Stimulated activated CD4-positive, alpha-beta T cell treated with anti-CD3 and anti-CD28 coated beads, Interleukin-15, amount 100 ng/mL, for 24 hours (primary cell): ENCODE measurements around the gene MKS1.

ENCODE experiments used
- DNase-seq: peaks from one replicate; pipeline ENCODE4 v3.0.0-alpha.2; 2020

MKS1 gene

DNA sequence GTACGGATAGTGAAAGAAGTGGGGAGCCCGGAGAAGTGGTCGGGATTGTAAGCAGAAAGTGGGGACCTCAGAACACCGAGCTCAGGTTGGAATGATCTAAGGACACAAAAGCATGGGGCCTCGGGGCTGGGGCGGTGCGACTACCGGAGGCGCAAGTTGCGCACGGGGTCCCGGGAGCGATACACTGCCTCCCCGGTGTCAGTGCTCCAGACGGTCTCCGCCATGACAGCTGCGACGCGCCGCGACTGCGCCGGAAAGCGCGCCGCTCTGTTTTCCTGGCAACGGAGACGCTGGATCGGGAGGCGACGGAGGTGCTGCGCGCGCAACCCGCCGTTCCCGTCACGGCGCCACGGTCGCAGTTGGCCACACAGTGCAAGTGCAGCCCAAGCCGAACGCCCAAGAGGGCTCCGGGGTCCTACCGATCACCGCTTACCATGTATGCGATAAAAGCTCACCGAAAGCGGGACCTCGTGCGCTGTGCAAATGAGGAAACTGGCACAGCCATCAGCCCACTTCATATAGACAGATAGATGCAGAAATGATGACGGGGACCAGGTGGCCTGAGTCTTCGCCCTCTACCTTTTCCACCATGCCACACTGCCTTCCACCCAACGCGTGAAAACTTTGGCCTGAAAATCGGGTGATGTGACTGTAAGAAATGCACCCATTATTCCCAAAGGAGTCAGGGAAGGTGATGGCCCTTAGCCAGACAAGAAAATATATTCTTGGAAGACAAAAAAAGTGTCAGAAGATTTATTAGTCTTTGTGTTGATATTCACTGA is at the start of gene MKS1:
Gene MKS1, minus strand, starts transcription at position 249 of the 782 bp plus-strand sequence. Its CDS starts 25 bp downstream, at position 224.
- DNase-seq: peak; percentile 97

DNA sequence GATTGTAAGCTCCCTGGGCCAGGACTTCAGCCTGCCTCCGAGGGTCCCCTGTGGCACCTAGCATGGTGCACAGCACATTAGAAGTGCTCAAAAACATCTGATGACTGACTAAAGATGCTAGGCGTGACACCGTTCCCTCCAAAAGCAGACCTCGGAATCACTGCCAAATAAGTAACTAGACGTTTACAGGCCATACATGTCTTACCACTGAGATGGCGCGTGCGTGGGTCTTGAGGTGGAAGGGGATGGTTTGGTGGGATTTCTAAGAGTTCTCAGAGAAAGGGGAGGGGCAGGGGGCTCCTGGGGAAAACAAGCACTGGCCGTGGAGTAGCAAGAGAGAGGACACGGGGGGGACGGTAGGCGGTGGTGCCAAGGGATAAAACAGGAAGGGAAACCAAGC is 49.3 kb upstream of the MKS1 start:
- no peak for DNase-seq

DNA sequence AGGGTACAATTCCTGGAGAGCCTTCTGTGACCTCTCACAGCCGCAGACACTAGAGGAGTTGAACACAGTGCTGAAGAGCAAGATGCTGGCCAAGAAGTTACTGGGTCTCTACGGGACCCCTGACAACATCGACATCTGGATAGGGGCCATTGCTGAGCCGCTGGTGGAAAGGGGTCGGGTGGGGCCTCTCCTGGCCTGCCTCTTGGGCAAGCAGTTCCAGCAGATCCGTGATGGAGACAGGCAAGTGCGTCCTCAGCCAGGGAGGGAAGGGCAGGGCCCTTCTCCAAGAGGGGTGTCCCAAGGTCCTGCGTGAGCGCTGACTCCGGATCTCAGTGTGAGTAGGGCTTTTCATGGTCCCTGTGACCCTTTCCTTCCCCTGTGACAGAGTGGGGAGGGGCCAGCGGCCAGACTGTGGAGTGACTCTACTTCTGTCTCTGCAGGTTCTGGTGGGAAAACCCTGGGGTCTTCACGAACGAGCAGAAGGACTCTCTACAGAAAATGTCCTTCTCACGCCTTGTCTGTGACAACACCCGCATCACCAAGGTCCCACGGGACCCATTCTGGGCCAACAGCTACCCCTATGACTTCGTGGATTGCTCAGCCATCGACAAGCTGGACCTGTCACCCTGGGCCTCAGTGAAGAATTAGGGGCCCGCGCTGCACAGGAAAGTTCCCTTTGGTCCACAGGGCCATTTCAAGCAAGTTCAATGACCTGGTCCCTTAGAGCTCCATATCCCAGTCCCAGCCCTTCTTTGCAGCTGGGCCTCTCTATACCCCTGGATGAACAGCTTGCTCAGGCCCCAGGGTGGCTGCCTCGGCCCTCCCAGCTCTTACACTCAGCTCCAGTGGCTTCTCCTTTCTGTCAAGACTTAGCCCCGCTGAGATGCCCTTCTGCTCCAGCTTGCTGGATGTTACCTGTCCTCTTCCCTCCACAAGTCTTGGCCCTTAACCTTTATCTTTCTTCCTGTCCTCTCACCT is 48.6 kb upstream of the MKS1 start:
- DNase-seq: no peak

DNA sequence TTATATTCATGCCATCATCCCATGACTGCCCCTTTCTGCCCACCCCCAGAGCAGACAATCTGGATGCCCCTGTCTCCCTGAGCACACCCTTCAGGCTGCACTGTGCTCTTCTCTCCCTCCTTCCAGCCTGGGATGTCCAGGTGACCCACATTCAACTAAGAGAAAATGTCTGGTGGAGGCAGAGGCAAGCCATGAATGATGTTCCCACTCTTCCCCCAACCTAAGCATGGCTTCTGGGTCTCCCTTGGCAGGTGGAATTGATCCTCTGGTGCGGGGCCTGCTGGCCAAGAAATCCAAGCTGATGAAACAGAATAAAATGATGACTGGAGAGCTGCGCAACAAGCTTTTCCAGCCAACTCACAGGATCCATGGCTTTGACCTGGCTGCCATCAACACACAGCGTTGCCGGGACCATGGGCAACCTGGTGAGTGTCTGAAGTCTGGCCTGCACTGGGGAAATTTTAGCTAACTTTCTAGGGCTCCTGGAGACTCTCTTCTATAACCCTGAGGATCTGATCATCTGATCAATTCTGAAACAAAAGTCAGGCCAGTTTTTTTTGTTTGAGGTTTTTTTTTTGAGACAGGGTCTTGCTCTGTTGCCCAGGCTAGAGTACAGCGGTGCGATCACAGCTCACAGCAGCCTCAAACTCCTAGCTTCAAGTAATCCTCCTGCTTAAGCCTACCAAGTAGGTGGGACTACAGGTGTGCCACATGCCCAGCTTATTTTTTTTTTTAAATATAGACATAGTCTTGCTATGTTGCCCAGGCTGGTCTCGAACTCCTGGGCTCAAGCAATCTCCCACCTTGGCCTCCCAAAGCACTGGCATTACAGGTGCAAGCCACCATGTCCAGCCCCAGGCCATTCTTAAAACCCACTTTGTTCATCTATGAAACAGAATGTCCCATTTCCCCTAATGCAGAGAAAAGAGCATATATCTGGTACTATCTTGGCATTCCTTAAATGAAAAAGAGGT is 47.1 kb upstream of the MKS1 start:
- DNase-seq: no peak

DNA sequence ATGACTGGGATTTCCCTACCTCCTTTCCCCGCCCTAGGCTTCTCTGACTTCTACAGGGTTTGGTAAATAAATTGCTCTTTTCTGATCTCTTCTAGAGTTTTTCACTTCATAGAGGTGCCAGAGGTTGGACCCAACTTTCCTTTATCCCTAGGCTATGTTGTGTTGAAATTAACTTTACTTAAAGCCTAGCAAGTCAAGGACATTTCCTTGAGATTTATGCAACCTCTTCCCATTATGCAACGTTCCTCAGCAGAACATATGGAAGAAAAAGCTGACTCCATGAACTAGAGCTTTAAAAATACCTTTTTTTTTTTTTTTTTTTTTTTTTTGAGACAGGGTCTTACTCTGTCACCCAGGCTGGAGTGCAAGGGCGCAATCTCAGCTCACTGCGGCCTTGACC is 46.2 kb upstream of the MKS1 start:
- DNase-seq: no peak

DNA sequence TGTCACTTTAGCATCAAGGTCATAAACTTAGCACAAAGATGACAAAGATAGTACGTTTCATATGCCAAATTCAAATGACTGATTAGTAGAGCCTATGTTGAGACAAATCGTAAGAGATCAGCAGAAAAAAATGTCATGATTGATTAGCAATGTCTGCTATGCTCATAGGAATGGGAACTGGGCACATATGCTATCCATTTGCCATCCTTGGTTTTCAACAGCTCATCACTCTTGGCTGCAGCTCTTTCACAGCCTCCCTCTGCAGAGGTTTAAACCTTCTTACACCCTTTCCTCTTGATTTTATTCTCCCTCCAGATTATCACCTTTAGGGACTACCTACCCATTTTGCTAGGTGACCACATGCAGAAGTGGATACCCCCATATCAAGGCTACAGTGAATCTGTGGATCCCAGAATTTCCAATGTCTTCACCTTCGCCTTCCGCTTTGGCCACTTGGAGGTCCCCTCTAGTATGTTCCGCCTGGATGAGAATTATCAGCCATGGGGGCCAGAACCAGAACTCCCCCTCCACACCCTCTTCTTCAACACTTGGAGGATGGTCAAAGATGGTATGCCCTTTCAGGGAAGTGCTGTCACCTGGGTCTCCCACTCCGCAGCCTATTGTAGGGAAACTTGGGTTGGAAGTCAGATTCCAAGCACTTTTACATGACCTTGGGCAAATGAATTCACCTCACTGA is 45.5 kb upstream of the MKS1 start:
- no peak for DNase-seq

DNA sequence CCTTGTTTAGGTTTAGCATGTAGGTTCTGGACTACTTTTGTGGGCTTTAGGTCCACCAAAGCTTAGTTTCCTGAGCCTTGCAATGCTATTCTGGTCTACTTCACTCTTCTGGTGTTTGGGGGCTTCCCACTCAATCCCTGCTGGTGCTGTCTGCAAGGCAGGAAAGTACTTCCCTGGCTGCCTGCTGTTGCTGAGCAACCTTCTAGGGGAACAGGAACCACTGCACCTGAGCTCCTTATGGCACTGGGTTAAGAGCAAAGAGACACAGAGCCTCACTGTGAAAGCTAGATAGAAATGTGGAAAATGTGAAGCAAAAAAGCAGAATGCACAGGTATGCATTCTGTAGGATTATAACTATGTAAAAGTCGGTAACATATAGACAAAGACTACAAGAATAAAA is 44.7 kb upstream of the MKS1 start:
- DNase-seq: no peak

DNA sequence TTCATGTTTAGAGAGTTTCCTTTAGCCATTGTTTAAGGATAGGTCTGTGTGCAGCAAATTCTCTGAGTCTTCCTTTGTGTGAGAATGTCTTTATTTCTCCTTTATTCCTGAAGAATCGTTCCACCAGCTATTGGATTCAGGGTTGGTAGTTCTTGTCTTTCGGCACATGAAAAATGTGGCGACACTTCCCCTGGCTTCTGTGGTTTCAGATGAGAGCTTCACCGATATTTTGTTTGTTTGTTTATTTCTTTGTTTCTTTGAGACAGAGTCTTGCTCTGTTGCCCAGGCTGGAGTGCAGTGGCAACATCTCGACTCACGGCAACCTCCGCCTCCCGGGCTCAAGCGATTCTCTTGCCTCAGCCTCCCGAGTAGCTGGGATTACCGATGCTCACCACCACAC is 43.1 kb upstream of the MKS1 start:
- DNase-seq: no peak

DNA sequence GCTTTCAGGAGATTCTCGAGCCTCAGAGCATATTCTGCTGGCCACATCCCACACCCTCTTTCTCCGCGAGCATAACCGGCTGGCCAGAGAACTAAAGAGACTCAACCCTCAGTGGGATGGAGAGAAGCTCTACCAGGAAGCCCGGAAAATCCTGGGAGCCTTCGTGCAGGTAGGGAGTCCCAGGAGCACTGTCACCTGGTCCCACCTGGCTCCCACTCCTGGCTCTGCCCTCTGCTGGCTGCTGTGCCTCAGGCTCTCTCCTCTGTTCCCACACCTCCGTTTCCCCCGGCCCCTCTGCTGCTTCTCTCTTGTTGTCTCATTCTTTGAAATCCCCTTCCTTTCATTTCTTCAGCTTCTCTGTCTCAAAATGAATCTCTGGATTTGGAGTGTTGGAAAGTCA is 35.7 kb upstream of the MKS1 start:
- no peak for DNase-seq

DNA sequence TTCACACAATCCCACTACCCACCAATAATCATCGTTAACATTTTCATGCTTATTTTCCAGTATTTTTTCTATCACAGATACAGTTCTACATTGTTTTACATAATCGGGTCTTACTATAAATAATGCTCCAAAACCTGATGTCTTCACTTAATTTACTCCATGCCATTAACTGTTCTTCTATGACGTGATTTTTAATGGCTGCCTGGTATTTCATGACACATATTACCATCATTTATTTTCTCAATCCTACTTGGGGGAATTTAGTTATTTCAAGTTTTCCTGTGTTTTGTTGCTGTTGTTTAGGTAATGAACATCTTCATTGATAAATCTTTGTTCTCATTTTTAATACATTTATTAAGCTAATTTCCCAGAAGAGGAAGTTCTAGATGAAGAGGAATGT is 34.0 kb upstream of the MKS1 start:
- DNase-seq: no peak

DNA sequence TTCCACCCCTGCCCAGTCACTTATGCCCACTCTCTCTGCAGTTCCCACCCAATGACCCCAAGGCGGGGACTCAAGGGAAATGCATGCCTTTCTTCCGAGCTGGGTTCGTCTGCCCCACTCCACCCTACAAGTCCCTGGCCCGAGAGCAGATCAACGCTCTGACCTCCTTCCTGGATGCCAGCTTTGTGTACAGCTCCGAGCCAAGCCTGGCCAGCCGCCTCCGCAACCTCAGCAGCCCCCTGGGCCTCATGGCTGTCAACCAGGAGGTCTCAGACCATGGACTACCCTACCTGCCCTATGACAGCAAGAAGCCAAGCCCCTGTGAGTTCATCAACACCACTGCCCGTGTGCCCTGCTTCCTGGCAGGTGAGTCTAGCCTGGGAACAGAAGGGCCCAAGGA is 33.1 kb upstream of the MKS1 start:
- no peak for DNase-seq

DNA sequence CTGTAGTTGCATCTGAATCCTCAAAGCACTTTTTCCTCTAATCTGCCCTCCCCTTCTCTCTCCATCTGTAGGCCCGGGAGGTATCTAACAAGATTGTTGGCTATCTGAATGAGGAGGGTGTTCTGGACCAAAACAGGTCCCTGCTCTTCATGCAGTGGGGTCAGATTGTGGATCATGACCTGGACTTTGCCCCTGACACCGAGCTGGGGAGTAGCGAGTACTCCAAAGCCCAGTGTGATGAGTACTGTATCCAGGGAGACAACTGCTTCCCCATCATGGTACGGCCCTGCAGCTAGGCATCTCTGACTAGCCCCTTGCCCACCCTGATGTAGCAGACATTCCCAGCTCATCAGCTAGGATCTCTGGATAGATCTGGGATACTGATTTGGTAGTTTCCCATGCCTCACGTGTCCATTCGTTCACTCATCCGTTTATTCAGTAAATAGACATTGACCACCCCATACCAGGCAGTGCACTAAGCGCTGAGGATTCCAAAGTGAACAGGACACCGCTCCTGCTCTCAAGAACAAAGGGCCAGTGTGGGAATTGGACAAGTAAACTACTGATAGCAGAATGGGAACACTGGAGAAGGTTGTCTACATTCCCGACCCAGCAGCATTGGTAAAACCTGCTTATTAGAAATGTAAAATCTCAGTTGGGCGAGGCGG is 31.4 kb upstream of the MKS1 start:
- DNase-seq: no peak

DNA sequence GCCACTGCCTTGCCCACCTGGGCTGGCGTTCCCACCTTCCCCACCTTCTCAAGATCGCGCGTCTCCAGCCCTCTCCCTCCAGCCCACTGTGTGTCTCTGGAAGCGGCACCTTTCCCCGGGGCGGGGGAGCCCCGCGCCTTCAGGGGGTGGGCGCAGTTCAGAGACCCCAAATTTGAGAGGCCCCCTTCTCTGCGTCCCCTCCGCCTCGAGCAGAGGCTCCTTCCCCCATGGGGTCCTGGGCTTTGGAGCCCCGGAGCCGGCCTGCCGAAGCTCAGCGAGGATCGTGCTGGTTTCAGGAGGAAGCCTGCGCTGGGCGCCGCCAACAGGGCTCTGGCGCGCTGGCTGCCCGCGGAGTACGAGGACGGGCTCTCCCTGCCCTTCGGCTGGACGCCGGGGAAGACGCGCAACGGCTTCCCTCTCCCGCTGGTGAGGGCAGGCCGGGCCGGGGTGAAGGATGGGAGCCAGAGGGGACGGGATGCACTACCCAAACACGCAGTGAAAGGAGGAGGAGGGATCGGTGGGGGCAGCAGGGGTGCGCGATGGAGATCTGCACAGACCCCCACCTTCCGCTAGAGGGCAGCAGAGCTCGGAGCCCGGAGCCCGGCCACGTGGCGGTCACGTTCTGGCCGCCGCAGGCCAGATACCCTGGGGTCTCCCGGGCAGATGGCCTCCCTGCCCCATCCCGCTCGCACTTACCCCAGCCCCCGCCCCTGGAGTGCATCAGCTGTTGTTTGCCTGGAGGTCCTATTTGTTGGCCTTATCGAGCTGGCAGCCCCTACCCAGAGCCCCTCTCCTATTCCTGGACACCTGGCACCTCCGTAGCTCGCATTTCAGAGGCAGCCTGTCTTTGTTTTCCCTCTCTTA is 30.4 kb upstream of the MKS1 start:
- DNase-seq: peak; percentile 83

DNA sequence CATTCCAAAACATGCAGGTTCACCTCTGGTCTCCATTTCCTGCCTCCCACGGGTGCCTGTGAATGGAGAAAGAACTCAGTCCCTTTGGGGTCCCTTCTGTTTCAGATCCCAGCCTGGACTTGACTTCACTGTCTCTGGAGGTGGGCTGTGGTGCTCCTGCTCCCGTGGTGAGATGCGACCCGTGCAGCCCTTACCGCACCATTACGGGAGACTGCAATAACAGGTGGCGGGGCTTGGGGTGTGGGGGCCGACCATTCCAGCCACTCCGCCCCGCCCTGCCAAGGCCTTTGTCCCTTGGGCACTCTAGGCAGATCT is 29.9 kb upstream of the MKS1 start:
- DNase-seq: no peak

DNA sequence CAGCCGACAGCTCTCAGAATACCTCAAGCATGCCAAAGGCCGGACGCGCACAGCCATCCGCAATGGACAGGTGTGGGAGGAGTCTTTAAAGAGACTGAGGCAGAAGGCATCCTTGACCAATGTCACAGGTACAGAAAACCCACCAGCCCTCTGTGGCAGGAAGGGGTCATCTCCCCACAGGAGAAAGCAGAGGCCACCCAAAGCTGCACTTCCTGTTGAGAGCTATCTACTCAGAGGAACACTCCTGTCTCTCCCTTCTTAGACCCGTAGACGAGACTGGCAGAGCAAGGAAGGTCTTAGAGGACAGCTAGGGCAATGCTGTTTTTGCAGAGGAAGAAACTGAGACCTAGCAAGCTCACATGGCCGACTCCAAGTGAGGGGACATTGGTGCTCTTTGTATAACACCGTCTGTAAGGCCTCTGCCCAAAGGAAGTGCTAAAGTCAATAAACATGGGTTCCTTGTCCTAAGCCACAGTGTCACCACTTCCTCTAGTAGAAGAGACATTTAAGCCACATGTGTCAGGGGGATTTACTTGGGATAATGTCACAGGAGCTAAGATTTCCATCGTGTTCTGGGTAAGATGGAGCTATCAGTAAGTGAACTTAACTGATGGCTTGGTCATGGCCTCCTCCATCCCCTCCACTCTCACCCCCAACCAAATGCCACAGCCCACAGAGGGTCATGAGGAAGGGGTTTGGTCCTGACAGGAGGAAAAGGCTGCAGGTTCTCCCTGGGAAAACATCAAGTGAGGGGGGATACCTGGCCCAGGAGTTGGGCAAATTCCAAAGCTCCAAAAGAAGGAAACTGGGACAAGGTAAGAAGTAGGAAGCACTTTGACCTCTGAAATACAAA is 28.7 kb upstream of the MKS1 start:
- no peak for DNase-seq

DNA sequence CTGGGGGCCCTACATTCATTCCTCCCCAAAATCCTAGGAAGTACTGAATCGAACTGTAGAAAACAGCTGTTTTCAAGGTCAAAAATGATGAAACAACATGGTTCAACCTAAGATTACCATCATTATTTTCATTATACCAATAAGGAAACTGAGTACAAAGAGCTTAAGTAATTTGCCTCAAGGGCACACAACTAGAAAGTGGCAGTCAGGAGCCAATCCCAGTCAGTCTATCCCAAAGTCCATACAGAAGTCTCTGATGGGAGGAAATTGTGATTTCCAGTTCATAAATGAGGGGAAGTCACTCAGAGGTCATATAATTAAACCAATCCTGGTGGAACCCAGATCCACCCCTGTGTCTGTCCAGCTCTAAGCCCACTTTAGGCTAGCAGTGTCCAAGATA is 27.7 kb upstream of the MKS1 start:
- DNase-seq: no peak

DNA sequence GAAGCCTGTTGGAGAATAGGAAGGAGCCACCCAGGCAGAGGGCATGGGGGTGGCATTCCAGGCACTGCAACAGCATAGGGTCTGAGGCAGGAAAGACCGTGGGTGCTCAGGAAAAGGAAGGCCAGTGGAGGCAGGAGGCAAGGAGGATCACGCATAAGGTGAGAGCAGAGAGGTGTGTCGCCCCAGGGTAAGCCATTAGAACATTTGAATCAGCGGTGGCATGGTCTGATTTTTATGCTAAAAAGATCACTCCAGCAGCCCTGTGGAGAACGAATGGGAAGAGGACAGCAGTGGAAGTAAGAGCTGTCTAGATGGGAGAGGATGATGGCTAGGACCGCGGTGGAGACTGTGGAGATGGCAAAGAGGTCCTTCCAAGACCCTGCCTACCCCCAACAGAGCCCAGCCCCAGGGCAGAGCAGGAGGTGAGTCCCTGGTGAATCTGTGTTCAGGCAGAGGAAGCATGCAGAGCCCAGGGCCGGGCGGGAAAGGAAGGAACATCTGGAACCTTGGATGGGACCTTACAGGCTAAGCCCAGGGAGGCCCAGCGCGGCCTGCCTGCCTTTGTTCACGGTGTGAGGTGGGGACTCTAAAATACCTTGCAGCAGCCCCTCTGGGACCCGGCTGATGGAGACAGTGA is 27.2 kb upstream of the MKS1 start:
- no peak for DNase-seq

DNA sequence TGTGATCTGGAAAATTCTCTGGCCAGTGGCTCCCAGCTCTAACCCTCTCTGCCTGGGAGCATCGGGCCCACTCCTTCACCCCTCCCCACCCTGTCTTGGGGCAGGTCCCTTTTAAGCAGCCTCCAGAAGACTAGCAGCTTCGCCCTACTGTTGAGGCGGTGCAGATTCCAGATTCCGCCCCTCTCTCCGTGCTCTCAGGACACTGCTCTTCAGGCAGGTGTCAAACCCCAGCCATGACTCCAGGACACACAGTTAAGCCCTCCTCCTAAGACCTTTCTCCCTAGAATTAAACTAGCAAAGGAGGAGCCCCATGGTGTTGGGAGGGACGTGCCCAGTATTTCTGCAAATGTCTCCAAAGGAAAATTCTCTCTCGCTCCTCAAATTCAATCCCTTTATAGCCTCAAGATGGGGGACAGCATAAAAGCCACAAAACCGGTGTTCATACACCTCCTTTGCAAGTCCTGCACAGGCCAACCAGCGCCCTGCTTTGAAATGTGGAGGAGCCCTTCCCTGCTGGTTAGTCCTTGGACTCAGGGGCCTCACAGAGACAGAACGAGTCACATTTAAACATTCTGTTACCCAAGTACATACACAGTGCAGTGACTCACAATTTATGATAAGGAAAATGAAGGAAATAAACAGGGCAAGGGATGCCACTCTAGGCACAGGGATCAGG is 26.5 kb upstream of the MKS1 start:
- DNase-seq: no peak

DNA sequence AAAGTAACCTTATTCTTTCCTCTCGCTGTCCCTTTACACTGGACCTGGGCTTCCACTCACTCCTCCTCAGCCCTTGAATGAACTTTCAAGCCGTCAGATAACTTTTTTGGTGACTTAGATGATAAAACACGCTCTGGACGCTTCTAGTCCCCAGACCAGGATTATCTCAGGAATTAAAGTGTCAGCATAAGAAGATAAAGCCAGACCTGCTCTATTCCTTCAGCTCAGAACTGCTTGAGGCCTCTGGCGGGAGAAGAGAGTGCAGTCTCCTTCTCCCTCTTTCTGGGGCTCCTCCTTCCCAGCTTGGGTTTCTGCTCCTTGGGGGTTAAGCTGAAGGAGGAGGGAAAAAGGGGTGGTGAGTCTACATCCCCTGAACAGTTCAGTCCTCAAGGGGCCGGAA is 25.9 kb upstream of the MKS1 start:
- DNase-seq: no peak
